SH-SY5Y (cell line): ENCODE measurements around the gene P4HA2.

ENCODE experiments used
- GATA2 ChIP-seq: IDR thresholded peaks from 2 replicates; pipeline ENCODE4 v1.6.1; 2011; ENCODE audit warnings: mild to moderate bottlenecking, low read depth, low read length
- GATA3 ChIP-seq: IDR thresholded peaks from 2 replicates; pipeline ENCODE4 v1.6.1; 2011; ENCODE audit warnings: low read depth, mild to moderate bottlenecking, low read length, moderate library complexity

Gene P4HA2

DNA sequence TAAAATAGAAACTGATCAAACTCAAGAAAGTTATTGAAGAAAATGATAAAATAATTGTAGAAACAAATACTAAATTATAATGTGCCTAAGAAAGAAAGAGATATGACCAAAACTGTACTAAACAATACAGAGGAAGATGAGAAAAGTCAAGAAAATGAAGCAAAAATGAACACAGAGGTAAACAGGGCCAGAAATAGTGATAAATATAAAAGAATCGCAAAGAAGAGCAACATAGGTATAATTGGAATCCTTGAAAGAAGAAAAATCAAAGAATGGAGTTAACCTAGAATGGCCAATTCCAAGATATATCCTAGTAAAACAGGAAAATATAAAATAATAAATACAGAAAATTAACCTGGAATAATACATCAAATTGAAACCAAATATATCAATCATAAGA lies 84.5 kb downstream of the P4HA2 start:
- no peak for TF ChIP-seq GATA2
- TF ChIP-seq GATA3 = no peak

- TF ChIP-seq GATA3 = no peak
- no peak for TF ChIP-seq GATA2
Measured at GRCh38 chr5:132142459-132142858, 85.2 kb downstream of the P4HA2 start.
